Tongue (tissue), 1 donor: ENCODE measurements around the gene CSRP3. TPM values are rescaled to one million over a fixed set of nuclear protein-coding genes. Genes with fewer than 3 reads are reported as not detected.

Source experiments
- total RNA-seq: library from RNA; depleted of rRNA; stranded (reverse); fragments of >200 nt; gene quantifications from one replicate; pipeline ENCODE4 v1.2.3, GENCODE V29; 2014

Gene CSRP3
- total RNA-seq, 1 donor from 2014 or later, result 704 TPM

Other genes starting within 250 kb of the CSRP3 start
- gene MRGPRX2, start 141.3 kb downstream of the CSRP3 start, total RNA-seq, result not detected
- 12.2 TPM for gene ZDHHC13, start 84.8 kb downstream of the CSRP3 start, total RNA-seq
- 7.3 TPM for gene E2F8, start 39.0 kb upstream of the CSRP3 start, total RNA-seq